ENCODE data around the gene MTHFD1L. TPM values are rescaled to one million over a fixed set of nuclear protein-coding genes. Genes with fewer than 3 reads are reported as not detected.
A peak's percentile ranks its signal among the peaks of the same experiment; 100 is the strongest.
"Not testable (repeated sequence)": the region's sequence is repeated elsewhere in the genome, so short reads cannot be mapped to it uniquely, and the experiment has no call there.

Gene MTHFD1L
- total and polyA plus RNA-seq, 9 of the 15 experiments (the other 6 are each of a cell fraction or from before 2014, with no cell fraction given): 20.9 to 128 (median 61.0) TPM

DNA sequence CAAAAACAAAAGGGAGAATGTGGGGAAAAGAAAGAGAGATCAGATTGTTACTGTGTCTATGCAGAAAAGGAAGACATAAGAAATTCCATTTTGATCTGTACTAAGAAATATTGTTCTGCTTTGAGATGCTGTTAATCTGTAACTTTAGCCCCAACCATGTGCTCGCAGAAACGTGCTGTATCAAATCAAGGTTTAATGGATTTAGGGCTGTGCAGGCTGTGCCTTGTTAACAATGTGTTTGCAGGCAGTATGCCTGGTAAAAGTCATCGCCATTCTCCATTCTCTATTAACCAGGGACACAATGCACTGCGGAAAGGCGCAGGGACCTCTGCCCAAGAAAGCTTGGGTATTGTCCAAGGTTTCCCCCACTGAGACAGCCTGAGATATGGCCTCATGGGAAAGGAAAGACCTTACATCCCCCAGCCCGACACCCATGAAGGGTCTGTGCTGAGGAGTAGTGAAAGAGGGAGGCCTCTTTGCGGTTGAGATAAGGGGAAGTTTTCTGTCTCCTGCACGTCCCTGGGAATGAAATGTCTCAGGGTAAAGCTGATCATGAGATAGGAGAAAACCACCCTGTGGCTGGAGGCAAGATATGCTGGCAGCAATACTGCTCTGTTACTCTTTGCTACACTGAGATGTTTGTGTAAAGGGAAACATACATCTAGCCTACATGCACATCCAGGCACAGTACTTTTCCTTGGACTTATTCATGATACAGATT lies 3.9 kb upstream of the MTHFD1L start (continued):
- TF ChIP-seq RNF2 (IDR thresholded peaks at IDR 0.05) (peak; percentile 92), CCNT2 (IDR thresholded peaks at IDR 0.05; ENCODE audit: borderline replicate concordance, extremely low read depth, insufficient read length, low read depth, low read length) (peak; percentile 54), SMARCC2 (IDR thresholded peaks at IDR 0.05; ENCODE audit: low read depth) (0 out of 2 replicates have a peak, but pooled peaks have one; percentile 30), HDAC2 (IDR thresholded peaks at IDR 0.05) (peak; percentile 90), KLF16 (IDR thresholded peaks at IDR 0.05) (peak; percentile 78), ARNT (IDR thresholded peaks at IDR 0.05) (peak in 1 of 2 experiments; percentile 78; a peak in 1 of 4 replicates), OTX1 (CRISPR knock-in tag; IDR thresholded peaks at IDR 0.05) (0 out of 2 replicates have a peak, but pooled peaks have one; percentile 11), FOXJ2 (tag; IDR thresholded peaks at IDR 0.05) (peak; percentile 58), ZEB2 (IDR thresholded peaks at IDR 0.05) (peak; percentile 56; the same call in 1 of the 2 replicates), CTBP1 (IDR thresholded peaks at IDR 0.05; ENCODE audit: borderline replicate concordance) (peak; percentile 89), CBFB (CRISPR knock-in tag; IDR thresholded peaks at IDR 0.05) (peak; percentile 81; the same call in 1 of the 2 replicates), SMARCA4 (IDR thresholded peaks at IDR 0.05) (peak; percentile 93), TOE1 (CRISPR knock-in tag; IDR thresholded peaks at IDR 0.05; ENCODE audit: borderline replicate concordance, low read depth) (0 out of 2 replicates have a peak, but pooled peaks have one; percentile 26), FOSL1 (tag; conservative IDR thresholded peaks at IDR 0.05) (peak; percentile 62)
- TF ChIP-seq, protein P1, sequence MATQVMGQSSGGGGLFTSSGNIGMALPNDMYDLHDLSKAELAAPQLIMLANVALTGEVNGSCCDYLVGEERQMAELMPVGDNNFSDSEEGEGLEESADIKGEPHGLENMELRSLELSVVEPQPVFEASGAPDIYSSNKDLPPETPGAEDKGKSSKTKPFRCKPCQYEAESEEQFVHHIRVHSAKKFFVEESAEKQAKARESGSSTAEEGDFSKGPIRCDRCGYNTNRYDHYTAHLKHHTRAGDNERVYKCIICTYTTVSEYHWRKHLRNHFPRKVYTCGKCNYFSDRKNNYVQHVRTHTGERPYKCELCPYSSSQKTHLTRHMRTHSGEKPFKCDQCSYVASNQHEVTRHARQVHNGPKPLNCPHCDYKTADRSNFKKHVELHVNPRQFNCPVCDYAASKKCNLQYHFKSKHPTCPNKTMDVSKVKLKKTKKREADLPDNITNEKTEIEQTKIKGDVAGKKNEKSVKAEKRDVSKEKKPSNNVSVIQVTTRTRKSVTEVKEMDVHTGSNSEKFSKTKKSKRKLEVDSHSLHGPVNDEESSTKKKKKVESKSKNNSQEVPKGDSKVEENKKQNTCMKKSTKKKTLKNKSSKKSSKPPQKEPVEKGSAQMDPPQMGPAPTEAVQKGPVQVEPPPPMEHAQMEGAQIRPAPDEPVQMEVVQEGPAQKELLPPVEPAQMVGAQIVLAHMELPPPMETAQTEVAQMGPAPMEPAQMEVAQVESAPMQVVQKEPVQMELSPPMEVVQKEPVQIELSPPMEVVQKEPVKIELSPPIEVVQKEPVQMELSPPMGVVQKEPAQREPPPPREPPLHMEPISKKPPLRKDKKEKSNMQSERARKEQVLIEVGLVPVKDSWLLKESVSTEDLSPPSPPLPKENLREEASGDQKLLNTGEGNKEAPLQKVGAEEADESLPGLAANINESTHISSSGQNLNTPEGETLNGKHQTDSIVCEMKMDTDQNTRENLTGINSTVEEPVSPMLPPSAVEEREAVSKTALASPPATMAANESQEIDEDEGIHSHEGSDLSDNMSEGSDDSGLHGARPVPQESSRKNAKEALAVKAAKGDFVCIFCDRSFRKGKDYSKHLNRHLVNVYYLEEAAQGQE (IDR thresholded peaks at IDR 0.05; ENCODE audit: borderline replicate concordance): peak; percentile 37; the same call in 1 of the 2 replicates
- TF ChIP-seq, protein P1 (CRISPR knock-in tag; IDR thresholded peaks at IDR 0.05; ENCODE audit: low read depth): not testable (repeated sequence)
- TF ChIP-seq, protein P2, sequence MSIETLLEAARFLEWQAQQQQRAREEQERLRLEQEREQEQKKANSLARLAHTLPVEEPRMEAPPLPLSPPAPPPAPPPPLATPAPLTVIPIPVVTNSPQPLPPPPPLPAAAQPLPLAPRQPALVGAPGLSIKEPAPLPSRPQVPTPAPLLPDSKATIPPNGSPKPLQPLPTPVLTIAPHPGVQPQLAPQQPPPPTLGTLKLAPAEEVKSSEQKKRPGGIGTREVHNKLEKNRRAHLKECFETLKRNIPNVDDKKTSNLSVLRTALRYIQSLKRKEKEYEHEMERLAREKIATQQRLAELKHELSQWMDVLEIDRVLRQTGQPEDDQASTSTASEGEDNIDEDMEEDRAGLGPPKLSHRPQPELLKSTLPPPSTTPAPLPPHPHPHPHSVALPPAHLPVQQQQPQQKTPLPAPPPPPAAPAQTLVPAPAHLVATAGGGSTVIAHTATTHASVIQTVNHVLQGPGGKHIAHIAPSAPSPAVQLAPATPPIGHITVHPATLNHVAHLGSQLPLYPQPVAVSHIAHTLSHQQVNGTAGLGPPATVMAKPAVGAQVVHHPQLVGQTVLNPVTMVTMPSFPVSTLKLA (conservative IDR thresholded peaks at IDR 0.05): peak in 1 of 2 experiments; percentile 46; a peak in 1 of 4 replicates
- TF ChIP-seq, protein P3, sequence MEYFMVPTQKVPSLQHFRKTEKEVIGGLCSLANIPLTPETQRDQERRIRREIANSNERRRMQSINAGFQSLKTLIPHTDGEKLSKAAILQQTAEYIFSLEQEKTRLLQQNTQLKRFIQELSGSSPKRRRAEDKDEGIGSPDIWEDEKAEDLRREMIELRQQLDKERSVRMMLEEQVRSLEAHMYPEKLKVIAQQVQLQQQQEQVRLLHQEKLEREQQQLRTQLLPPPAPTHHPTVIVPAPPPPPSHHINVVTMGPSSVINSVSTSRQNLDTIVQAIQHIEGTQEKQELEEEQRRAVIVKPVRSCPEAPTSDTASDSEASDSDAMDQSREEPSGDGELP (CRISPR knock-in tag; IDR thresholded peaks at IDR 0.05; ENCODE audit: borderline replicate concordance): 0 out of 2 replicates have a peak, but pooled peaks have one; percentile 33
- TF ChIP-seq TOE1 (IDR thresholded peaks at IDR 0.05; ENCODE audit: borderline replicate concordance): not testable (repeated sequence)

All from K562 (cell line).